Bone marrow (tissue), 2 donors: Measurements from ENCODE around the gene RRAGA.
A peak's percentile ranks its signal among the peaks of the same experiment; 100 is the strongest.
"Not testable (repeated sequence)": the region's sequence is repeated elsewhere in the genome, so short reads cannot be mapped to it uniquely, and the experiment has no call there.

Experiments
- DNase-seq, 2 donors: peaks; one replicate each; lab custom pipeline; 2025; lab: John Stamatoyannopoulos, UW

RRAGA gene

DNA sequence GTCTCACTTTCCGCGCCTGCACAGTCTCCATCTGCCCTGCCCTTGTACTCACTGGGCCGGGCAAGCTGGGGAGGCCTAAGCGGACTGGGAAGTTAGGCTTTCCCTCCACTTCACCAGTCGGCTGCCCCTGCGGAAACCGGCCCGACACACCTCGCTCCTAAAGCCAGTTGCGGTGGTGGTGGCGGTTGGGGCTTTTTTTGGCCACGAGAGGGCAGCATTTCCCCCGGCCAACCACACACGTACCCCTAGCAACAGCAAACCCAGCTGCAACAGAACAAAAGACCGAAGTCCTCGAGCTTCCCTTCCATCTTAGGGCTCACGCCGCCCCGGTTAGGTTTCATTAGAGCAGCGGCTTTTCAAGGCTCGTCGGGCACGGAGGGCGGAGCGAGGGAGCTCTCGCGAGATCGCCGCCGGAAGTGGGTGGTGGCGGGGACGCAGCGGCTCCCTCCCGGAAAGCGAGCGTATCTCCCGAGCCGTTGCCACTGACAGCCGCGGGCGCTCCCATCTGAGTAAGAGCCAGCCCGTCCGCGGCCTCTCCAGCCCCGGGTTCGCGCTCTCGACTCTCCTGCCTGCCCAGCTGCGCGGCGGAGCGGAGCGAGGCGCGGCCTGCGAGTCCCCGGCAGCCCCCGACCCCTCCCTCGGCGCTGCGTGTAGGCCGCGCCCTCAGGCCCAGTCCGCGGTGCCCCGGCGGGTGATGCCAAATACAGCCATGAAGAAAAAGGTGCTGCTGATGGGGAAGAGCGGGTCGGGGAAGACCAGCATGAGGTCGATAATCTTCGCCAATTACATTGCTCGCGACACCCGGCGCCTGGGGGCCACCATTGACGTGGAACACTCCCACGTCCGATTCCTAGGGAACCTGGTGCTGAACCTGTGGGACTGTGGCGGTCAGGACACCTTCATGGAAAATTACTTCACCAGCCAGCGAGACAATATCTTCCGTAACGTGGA, at the start of gene RRAGA:
Gene RRAGA (plus strand): TSS at position 462 of the 951 bp plus-strand sequence. CDS start 233 bp downstream, at position 695.
- DNase-seq, result peak; percentile 88 to 97

GRCh38 chr9:19000133-19000532, 49.1 kb upstream of the RRAGA start:
- no peak for DNase-seq

GRCh38 chr9:19009391-19009965, 39.7 kb upstream of the RRAGA start:
- DNase-seq, result no peak

DNA sequence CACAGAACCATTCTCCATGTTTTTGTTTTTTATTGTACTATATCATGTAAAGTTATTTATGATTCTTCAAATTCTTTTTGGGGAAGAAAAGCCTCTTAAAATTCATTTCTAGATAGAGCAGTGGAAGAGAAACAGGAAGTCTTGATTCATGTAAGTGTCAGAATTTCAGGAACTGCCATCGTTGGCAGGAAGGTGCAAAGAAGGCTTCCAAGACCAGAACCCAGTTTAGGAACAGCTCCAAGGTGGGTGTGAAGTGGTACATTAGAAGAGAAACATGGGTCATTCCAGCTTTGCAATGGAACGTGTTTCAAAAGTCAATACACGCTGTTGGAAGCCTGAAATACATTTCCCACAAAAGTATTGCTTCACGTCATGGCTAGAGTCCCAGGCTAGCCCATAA, 31.0 kb upstream of the RRAGA start:
- peak in 1 of 2 donors; percentile 17 for DNase-seq

DNA sequence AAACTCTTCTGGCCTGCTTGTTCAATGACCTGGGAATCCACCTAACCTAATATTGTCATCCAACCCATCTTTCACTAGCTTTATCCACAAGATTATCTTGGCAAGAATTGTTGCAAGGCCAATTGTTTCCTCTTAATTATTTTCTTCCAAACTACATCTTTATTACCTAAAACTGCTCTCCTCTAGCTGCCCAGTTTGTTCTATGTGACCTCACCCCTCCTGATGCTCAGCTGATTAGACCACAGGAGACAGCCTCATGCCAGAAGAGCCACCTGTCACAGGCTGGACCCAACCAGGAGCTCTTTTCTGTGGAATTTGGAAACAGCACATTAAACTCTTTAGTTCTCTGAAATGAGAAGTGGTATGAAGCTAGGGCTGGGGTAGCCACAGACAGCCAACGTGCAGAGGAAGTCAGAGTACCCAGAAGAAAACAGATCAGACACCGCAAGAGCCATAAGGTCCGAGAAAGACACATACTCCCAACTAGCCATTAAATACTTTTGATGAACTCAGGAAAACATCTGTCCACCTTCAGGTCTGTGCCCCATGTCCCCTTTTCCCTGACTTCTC, 28.3 kb upstream of the RRAGA start:
- peak in 1 of 2 donors; percentile 17 for DNase-seq

DNA sequence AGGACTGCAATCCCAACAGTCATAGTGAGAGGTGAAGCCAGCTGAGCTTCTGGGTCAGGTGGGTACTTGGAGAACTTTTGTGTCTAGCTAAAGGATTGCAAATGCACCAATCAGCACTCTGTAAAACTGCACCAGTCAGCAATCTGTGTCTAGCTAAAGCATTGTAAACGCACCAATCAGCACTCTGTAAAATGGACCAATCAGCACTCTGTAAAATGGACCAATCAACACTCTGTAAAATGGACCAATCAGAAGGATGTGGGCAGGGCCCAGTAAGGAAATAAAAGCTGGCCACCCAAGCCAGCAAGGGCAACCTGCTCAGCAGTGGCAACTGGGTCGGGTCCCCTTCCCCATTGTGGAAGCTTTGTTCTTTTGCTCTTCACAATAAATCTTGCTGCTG, 27.6 kb upstream of the RRAGA start:
- DNase-seq, result not testable (repeated sequence)

DNA sequence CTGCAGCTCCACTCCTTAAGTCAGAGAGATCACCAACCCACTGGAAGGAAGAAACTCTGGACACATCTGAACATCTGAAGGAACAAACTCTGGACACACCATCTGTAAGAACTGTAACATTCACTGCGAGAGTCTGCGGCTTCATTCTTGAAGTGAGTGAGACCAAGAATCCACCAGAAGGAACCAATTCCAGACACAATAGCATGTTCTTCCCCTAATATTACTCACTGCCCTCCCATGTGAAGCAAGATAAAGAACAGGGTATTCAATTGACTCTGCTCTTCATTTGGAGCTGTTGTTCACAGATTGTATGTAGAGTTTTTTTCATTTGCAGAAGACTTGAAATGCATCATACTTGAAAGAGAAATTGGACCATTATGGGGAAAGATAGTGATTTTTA, 27.0 kb upstream of the RRAGA start:
- no peak for DNase-seq

DNA sequence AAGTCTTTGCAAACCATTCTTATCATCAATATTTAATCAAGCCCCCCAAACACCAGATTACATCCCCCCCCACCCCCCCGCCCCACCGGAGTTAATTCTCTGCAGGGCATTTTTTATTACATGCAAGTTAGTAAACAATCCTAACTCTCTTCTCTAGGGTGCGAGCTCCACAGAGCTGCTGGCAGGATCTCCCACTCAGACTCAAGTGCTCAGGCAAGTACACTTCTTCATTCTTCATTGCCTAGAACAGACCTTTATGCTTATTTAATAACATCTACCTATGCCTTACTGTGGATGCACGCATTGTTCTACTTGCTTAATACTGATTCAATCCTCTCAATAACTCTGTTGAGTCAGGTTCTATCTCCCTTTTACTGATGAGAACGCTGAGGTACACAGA, 26.1 kb upstream of the RRAGA start:
- DNase-seq, result no peak

GRCh38 chr9:19026375-19026774, 22.9 kb upstream of the RRAGA start:
- no peak for DNase-seq

DNA sequence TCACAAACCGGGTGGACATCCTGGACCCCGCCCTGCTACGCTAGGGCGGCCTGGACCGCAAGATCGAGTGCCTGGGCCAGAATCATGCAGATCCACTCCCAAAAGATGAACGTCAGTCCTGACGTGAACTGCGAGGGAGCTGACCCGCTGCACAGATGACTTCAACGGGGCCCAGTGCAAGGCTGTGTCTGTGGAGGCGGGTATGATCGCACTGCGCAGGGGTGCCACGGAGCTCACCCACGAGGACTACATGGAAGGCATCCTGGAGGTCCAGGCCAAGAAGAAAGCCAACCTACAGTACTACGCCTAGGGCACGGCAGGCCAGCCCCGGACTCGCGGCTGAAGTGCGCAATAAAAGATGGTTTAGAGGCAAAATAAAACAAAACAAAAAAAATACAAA, 21.4 kb upstream of the RRAGA start:
- DNase-seq, result no peak

DNA sequence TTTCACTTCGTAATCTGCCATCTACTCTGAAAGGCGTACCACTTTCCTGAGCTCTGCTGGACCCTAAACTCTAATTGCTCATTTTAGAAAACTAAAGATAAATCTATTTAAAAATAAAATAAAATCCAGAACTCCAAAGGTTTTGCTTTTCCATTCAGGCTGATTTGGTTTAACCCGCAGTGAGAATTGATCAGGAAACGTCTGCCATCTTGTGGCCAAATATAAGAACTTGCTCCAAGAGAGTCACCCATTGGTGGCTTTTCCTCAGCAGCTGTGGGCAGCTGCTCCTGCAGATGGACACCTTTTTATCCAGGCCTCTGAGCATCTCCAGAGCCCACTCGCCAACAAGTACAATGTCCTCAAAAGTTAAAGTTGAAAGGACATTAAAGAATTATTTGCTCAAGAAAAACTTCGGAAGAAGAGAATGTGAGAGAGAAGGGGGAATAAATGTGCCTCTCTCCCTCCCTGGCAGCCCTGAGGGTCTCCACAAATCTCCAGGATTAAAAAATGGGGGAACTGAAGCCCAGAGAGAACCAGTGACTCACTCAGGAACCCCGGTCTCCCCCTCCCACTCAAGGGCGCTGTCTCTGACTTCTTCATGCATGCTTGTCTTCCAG, 20.3 kb upstream of the RRAGA start:
- DNase-seq, result peak in 1 of 2 donors; percentile 10

GRCh38 chr9:19030899-19031298, 18.3 kb upstream of the RRAGA start:
- DNase-seq, result no peak

DNA sequence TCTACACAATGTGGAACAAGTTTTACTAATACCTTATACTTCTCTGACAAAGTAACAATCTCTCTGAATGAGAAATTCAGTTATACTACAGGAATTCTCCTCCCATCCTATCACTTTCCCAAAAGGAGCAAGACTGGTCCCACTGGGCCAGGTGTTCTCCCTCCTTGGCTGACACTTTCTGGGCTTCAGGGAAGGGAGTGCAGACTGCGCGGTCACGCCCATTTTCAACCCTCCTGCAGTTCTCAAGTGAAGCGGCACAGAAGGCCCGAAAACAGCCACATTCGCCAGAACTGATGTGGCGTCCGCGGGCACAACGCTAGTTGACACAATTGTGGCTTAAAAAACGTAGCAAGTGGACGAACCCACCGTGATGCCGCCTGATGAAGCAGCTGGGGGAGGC, 16.8 kb upstream of the RRAGA start:
- DNase-seq, result no peak

DNA sequence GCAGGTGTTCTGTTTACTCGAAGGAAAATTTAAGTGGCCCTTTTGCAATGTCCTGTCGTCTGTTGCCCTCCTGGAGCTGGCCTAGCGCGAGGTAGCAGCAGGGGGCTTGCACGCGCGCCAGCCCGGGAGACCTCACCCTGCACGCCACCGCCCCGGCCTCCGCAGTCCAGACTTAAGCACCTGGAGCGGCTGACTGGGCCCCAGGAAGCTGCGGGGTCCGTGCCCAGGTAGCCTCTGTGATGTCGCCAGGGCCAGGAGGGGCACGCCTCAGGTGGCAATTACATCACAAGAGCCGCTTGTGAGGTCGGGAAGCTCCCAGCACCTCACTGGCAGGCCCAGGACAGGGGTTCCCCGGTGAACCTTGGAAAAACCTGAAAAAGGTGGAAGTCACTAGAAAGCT, 16.2 kb upstream of the RRAGA start, which contains the start of gene SAXO1:
Gene SAXO1 (minus strand): TSS at position 195 of the 400 bp plus-strand sequence. CDS start 301 bp downstream, outside the sequence.
- DNase-seq, result no peak

GRCh38 chr9:19036611-19037010, 12.6 kb upstream of the RRAGA start:
- DNase-seq, result no peak

DNA sequence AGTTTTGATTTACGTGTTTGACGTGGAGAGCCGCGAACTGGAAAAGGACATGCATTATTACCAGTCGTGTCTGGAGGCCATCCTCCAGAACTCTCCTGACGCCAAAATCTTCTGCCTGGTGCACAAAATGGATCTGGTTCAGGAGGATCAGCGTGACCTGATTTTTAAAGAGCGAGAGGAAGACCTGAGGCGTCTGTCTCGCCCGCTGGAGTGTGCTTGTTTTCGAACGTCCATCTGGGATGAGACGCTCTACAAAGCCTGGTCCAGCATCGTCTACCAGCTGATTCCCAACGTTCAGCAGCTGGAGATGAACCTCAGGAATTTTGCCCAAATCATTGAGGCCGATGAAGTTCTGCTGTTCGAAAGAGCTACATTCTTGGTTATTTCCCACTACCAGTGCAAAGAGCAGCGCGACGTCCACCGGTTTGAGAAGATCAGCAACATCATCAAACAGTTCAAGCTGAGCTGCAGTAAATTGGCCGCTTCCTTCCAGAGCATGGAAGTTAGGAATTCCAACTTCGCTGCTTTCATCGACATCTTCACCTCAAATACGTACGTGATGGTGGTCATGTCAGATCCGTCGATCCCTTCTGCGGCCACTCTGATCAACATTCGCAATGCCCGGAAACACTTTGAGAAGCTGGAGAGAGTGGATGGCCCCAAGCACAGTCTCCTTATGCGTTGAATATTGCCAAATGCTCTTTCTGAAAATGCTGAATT, 850 bp downstream of the RRAGA start:
- no peak for DNase-seq

GRCh38 chr9:19050637-19051591, 1.7 kb downstream of the RRAGA start:
- no peak for DNase-seq

GRCh38 chr9:19057033-19057432, 7.8 kb downstream of the RRAGA start:
- DNase-seq, result no peak

GRCh38 chr9:19074229-19074628, 25.0 kb downstream of the RRAGA start:
- DNase-seq, result no peak

GRCh38 chr9:19074836-19075235, 25.6 kb downstream of the RRAGA start:
- DNase-seq, result no peak

DNA sequence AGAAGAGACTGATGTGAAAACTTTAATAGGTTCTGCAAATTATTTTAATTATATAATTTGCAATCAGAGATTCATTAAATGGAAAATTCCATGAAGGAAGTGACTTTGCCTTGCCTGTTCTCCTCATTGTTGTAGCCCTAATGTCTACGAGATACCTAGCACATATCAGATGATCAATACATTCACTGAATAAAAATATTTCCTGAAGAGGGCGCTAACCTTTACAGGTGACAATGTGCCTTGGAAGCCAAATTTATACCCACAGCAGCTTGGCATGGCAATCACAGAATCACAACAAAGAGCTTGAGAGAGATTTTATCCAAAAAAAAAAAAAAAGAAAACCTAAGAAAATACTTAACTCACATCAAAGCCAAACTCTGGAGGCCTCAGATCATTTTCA, 36.1 kb downstream of the RRAGA start:
- no peak for DNase-seq
